Bronchial epithelial cell (primary cell): ENCODE results near the gene CDK8. TPM values are rescaled to one million over a fixed set of nuclear protein-coding genes. Genes with fewer than 3 reads are reported as not detected.

Source experiments
- DNase-seq: peaks from one replicate; pipeline ENCODE4 v3.0.0-alpha.2; 2010; ENCODE audit warnings: low read depth
- FAIRE-seq: peaks from 2 replicates; lab custom pipeline; 2011; peaks lifted over from hg19 to GRCh38; lab: Jason Lieb, UNC
- H3K27me3 ChIP-seq: 2 replicates; pipeline ENCODE4 v1.5.1; 2011; ENCODE audit warnings: low read length; ENCODE audit not compliant: control insufficient read depth, insufficient read depth
- H3K36me3 ChIP-seq: 2 replicates; pipeline ENCODE4 v1.5.1; 2011; ENCODE audit warnings: low read length; ENCODE audit not compliant: control insufficient read depth, insufficient read depth
- H3K4me3 ChIP-seq: 2 replicates; pipeline ENCODE4 v1.5.1; 2011; ENCODE audit warnings: mild to moderate bottlenecking, low read depth, low read length, control low read depth
- CTCF ChIP-seq: IDR thresholded peaks from 2 replicates; pipeline ENCODE4 v1.5.1; 2011; ENCODE audit warnings: mild to moderate bottlenecking, moderate library complexity, low read length, control low read depth, inconsistent platforms; ENCODE audit not compliant: insufficient read depth, severe bottlenecking
- total RNA-seq: library from RNA; depleted of rRNA; stranded (reverse); fragments of >200 nt; gene quantifications from 2 replicates; pipeline ENCODE4 v1.2.1, GENCODE V29; 2014

CDK8 gene
- total RNA-seq, 1 donor from 2014 or later, result 19.0 TPM

- FAIRE-seq, result no peak
- H3K4me3 ChIP-seq, result no peak overlapping the region
- H3K36me3 ChIP-seq, result peaks cover 3% of the 10 kb centered on the region
- no peak for DNase-seq
- H3K27me3 ChIP-seq, result no peaks in the 10 kb centered on the region
- no peak for TF ChIP-seq CTCF
Measured at GRCh38 chr13:26348966-26349365, 95.0 kb downstream of the CDK8 start.

DNA sequence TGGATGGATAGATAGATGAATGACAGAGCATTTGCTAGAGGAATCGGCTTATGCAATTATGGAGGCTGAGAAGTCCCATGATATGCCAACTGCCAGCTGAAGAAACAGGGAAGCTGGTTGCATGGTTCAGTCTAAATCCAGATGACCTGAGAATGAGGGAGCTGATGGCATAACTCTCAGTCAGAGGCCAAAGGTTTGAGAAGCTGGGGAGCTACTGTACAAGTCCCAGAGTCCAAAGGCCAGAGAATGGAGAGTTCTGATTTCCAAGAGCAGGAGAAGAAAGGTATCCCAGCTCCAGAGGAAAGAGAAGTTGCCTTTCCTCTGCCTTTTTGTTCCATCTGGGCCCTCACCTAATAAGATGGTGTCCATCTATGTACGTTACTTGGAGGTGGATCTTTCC, 108.3 kb downstream of the CDK8 start:
- Histone ChIP-seq H3K27me3 (no peaks in the 10 kb centered on the region), H3K4me3 (no peak overlapping the region), H3K36me3 (peaks cover 2% of the 10 kb centered on the region)
- DNase-seq (no peak), FAIRE-seq (no peak)
- TF ChIP-seq CTCF, result no peak

DNA sequence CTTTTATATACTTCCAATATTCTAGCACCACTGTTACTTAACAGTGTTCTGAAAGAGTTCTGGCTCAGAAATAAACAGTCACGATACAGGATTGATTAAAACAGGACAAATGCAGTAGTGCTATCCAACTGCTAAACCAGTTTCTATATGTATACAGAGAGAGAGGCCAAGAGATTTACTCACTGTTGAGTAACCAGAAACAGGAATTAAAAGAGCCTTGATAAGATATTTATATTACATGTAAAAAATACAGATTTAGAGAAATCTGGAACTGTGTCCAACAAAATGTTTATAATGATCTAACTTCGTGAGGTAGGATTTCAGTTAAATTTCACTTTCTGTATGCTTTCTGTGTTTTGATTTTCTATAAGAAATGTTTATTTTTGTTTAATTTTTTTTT, 116.6 kb downstream of the CDK8 start:
- no peak for DNase-seq
- no peak for FAIRE-seq
- no peak for TF ChIP-seq CTCF
- H3K36me3 ChIP-seq, result no peaks in the 10 kb centered on the region
- no peaks in the 10 kb centered on the region for H3K27me3 ChIP-seq
- no peak overlapping the region for H3K4me3 ChIP-seq

- FAIRE-seq (no peak), DNase-seq (no peak)
- Histone ChIP-seq H3K36me3 (no peaks in the 10 kb centered on the region), H3K27me3 (no peaks in the 10 kb centered on the region), H3K4me3 (no peak overlapping the region)
- TF ChIP-seq CTCF, result no peak
Measured at GRCh38 chr13:26372747-26373146, 118.8 kb downstream of the CDK8 start.

DNA sequence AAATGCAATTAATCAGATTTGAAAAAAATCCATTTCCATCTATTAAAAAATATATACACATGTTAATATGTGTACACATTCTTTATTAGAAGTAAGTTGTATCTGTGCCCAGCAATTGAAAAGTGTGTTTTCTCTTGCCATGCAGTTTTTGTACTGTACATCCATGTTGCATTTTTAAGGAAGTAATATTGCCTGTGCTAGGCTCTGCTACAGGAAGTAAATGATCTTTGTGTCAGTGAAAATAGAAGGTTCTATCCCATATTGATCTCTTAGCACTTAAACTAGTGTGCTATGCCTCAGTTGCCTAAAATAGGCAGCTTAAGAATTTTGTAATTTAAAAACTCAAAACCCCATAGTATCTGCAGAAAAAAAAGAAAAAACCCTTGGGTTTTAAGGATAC, 122.5 kb downstream of the CDK8 start:
- Histone ChIP-seq H3K4me3 (no peak overlapping the region), H3K27me3 (no peaks in the 10 kb centered on the region), H3K36me3 (no peaks in the 10 kb centered on the region)
- FAIRE-seq (no peak), DNase-seq (no peak)
- no peak for TF ChIP-seq CTCF

GRCh38 chr13:26377038-26377437, 123.1 kb downstream of the CDK8 start:
- no peak overlapping the region for H3K4me3 ChIP-seq
- TF ChIP-seq CTCF, result peak; percentile 29
- no peaks in the 10 kb centered on the region for H3K36me3 ChIP-seq
- DNase-seq, result peak; percentile 20
- no peaks in the 10 kb centered on the region for H3K27me3 ChIP-seq
- FAIRE-seq, result no peak
